GM12873 (cell line): ENCODE measurements around the gene TAPBPL.

Experiments used
- CTCF ChIP-seq: IDR thresholded peaks from 2 replicates; pipeline ENCODE4 v1.5.1; 2012; ENCODE audit warnings: low read depth, mild to moderate bottlenecking, moderate library complexity, low read length, control low read depth; ENCODE audit not compliant: insufficient read depth; ENCODE audit errors: missing control alignments

The TAPBPL gene

GRCh38 chr12:6478416-6478815 lies 26.6 kb downstream of the TAPBPL start:
- no peak for TF ChIP-seq CTCF

- no peak for TF ChIP-seq CTCF
These were observed 36.4 kb downstream of the TAPBPL start for GRCh38 chr12:6488240-6488639.

- no peak for TF ChIP-seq CTCF
These were observed 37.6 kb downstream of the TAPBPL start for GRCh38 chr12:6489449-6489848.

GRCh38 chr12:6492838-6493496 lies 41.1 kb downstream of the TAPBPL start, which contains the start of gene MRPL51:
MRPL51 (minus strand) TSS chr12:6493262; CDS start chr12:6493136, 126 bp downstream.
- no peak for TF ChIP-seq CTCF

GRCh38 chr12:6493497-6494257 lies 41.8 kb downstream of the TAPBPL start, which contains the start of gene NCAPD2:
NCAPD2 (plus strand) TSS chr12:6494102; CDS start chr12:6495099, 997 bp downstream.
- peak; percentile 37 for TF ChIP-seq CTCF

GRCh38 chr12:6494258-6494743 lies 42.5 kb downstream of the TAPBPL start:
- TF ChIP-seq CTCF = peak; percentile 26

- no peak for TF ChIP-seq CTCF
These were observed 43.1 kb downstream of the TAPBPL start for GRCh38 chr12:6494968-6495367.
